ENCODE measurements around the gene CCDC28B. TPM values are rescaled to one million over a fixed set of nuclear protein-coding genes. Genes with fewer than 3 reads are reported as not detected.

The CCDC28B gene
- polyA plus RNA-seq, 3 donors: 2.5 to 5.6 (median 3.7) TPM

DNA sequence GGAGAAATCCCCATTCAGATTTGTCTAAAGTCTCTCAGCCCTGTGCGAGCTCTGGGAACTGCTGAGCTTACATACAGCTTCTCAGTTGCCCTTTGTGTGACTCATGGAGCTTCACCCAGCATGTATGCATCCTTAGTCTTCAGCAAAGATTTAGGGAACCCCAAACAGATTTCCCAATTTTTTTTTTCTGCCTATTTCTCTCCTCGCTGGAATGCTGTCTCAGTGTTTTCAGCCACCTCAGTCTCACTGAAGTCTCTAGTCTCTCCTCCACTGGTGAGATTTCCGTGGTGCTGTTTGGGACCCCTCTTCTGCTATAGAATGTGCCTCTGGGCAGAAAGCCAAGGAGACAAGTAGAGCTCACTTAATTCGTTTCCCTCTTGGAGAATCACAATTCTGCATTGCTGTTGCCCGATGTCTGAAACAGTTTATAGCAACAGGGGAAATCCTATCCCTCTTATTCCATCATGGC is 49.0 kb upstream of the CCDC28B start:
- 100% methylated on average over 2 of the region's 5 CpGs for WGBS (ENCODE audit: insufficient coverage)
- no peaks in the 10 kb centered on the region for H3K27me3 ChIP-seq (ENCODE audit: control insufficient read depth in 2 of 2, insufficient read depth in 2 of 2, low read length in 2 of 2)
- H3K9me3 ChIP-seq (replicated peaks in 1 of 2; ENCODE audit: control insufficient read depth in 1 of 2, insufficient read depth in 1 of 2, low read length in 2 of 2): peaks cover 0 to 12% of the 10 kb centered on the region in 2 donors
- intact Hi-C loops (cut with micrococcal nuclease): no loop called here
- no peak overlapping the region for H3K9ac ChIP-seq (ENCODE audit: insufficient read depth, low read length, poor library complexity, severe bottlenecking)
- H3K4me3 ChIP-seq (replicated peaks in 1 of 3; ENCODE audit: low read depth in 2 of 3, low read length in 3 of 3): no peak overlapping the region
- peaks cover 75% of the 10 kb centered on the region for H4K20me1 ChIP-seq (ENCODE audit: insufficient read depth, low read length)
- Mint-ChIP-seq H3K9me3 (peaks cover 4 to 23% (median 15%) of the 10 kb centered on the region in 7 donors), H3K4me3 (no peak overlapping the region), H3K36me3 (peaks cover 29 to 56% of the 10 kb centered on the region in 2 donors), H3K27ac (peak overlapping the region in 1 of 7 donors; percentile 48), H3K27me3 (ENCODE audit: low read depth in 3 of 3) (peaks cover 0 to 1% (median 0%) of the 10 kb centered on the region in 3 donors), H3K4me1 (no peaks in the 10 kb centered on the region)
- no peak overlapping the region for H3K27ac ChIP-seq (ENCODE audit: low read depth in 1 of 2, low read length in 2 of 2)
- H2AFZ ChIP-seq (ENCODE audit: insufficient read depth, low read depth, low read length, poor library complexity, severe bottlenecking): no peak overlapping the region
- H3K36me3 ChIP-seq (replicated peaks in 1 of 2; ENCODE audit: control insufficient read depth in 1 of 2, insufficient read depth in 2 of 2, low read length in 2 of 2): peaks cover 14 to 48% of the 10 kb centered on the region in 2 donors
- DNase-seq: no peak
- no peaks in the 10 kb centered on the region for H3K4me1 ChIP-seq (ENCODE audit: control insufficient read depth in 1 of 2, insufficient read depth in 2 of 2, low read length in 2 of 2)
- TF ChIP-seq, protein P1, sequence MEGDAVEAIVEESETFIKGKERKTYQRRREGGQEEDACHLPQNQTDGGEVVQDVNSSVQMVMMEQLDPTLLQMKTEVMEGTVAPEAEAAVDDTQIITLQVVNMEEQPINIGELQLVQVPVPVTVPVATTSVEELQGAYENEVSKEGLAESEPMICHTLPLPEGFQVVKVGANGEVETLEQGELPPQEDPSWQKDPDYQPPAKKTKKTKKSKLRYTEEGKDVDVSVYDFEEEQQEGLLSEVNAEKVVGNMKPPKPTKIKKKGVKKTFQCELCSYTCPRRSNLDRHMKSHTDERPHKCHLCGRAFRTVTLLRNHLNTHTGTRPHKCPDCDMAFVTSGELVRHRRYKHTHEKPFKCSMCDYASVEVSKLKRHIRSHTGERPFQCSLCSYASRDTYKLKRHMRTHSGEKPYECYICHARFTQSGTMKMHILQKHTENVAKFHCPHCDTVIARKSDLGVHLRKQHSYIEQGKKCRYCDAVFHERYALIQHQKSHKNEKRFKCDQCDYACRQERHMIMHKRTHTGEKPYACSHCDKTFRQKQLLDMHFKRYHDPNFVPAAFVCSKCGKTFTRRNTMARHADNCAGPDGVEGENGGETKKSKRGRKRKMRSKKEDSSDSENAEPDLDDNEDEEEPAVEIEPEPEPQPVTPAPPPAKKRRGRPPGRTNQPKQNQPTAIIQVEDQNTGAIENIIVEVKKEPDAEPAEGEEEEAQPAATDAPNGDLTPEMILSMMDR (IDR thresholded peaks at IDR 0.05): no peak
- peaks cover 70% of the 10 kb centered on the region for H3K79me2 ChIP-seq (ENCODE audit: insufficient read depth, low read length)
- H3K4me2 ChIP-seq (replicated peaks; ENCODE audit: extremely low read depth, low read length, poor library complexity, severe bottlenecking): no peak overlapping the region

DNA sequence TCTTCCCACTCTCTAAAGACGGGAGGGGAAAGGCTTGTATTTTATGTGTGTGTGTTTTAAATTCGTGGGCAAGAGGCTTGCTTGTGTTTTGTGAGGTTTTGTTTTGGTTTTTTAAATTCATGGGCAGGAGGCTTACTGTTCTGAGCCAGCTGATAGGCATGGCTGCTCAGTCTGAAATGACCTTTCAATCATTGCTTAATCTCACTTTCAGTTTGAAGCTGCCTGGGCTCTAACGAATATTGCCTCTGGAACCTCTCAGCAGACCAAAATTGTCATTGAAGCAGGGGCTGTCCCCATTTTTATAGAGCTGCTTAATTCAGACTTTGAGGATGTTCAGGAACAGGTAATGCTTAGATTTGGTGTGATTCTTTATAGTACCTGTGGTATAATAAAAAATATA is 41.2 kb upstream of the CCDC28B start:
- H3K9me3 Mint-ChIP-seq: no peaks in the 10 kb centered on the region
- H3K27me3 Mint-ChIP-seq (ENCODE audit: low read depth in 3 of 3): no peaks in the 10 kb centered on the region
- no peak overlapping the region for H3K9ac ChIP-seq (ENCODE audit: insufficient read depth, low read length, poor library complexity, severe bottlenecking)
- H3K4me3 Mint-ChIP-seq: no peak overlapping the region
- peaks cover 13% of the 10 kb centered on the region for H4K20me1 ChIP-seq (ENCODE audit: insufficient read depth, low read length)
- H3K27ac Mint-ChIP-seq: peak overlapping the region in 1 of 7 donors; percentile 42
- no peak overlapping the region for H2AFZ ChIP-seq (ENCODE audit: insufficient read depth, low read depth, low read length, poor library complexity, severe bottlenecking)
- no peaks in the 10 kb centered on the region for H3K4me1 ChIP-seq (ENCODE audit: control insufficient read depth in 1 of 2, insufficient read depth in 2 of 2, low read length in 2 of 2)
- H3K36me3 ChIP-seq (replicated peaks in 1 of 2; ENCODE audit: control insufficient read depth in 1 of 2, insufficient read depth in 2 of 2, low read length in 2 of 2): peaks cover 84 to 98% of the 10 kb centered on the region in 2 donors
- intact Hi-C loops (cut with micrococcal nuclease): no loop called here
- H3K4me3 ChIP-seq (replicated peaks in 1 of 3; ENCODE audit: low read depth in 2 of 3, low read length in 3 of 3): no peak overlapping the region
- peaks cover 88 to 98% of the 10 kb centered on the region in 2 donors for H3K36me3 Mint-ChIP-seq
- H3K9me3 ChIP-seq (replicated peaks in 1 of 2; ENCODE audit: control insufficient read depth in 1 of 2, insufficient read depth in 1 of 2, low read length in 2 of 2): no peaks in the 10 kb centered on the region
- DNase-seq: no peak
- H3K27me3 ChIP-seq (ENCODE audit: control insufficient read depth in 2 of 2, insufficient read depth in 2 of 2, low read length in 2 of 2): no peaks in the 10 kb centered on the region
- no peak overlapping the region for H3K4me2 ChIP-seq (replicated peaks; ENCODE audit: extremely low read depth, low read length, poor library complexity, severe bottlenecking)
- H3K79me2 ChIP-seq (ENCODE audit: insufficient read depth, low read length): peaks cover under 1% of the 10 kb centered on the region
- H3K4me1 Mint-ChIP-seq: no peaks in the 10 kb centered on the region
- no peak overlapping the region for H3K27ac ChIP-seq (ENCODE audit: low read depth in 1 of 2, low read length in 2 of 2)
- 67% methylated on average over 1 of the region's 3 CpGs for WGBS (ENCODE audit: insufficient coverage)
- TF ChIP-seq, protein P1 (IDR thresholded peaks at IDR 0.05): no peak
